Measurements from ENCODE around the gene IMMP2L. TPM values are rescaled to one million over a fixed set of nuclear protein-coding genes. Genes with fewer than 3 reads are reported as not detected.
"Not testable (repeated sequence)": the region's sequence is repeated elsewhere in the genome, so short reads cannot be mapped to it uniquely, and the experiment has no call there.

The IMMP2L gene
- total RNA-seq, 1 experiment from 2014 or later, result 13.6 TPM

- H3K27ac Mint-ChIP-seq; ATAC-seq; H3K27me3 Mint-ChIP-seq (ENCODE audit: low read depth); CTCF ChIA-PET; POLR2A ChIA-PET; H3K4me3 Mint-ChIP-seq; DNase-seq (ENCODE audit: low spot score); H3K4me1 Mint-ChIP-seq: not testable (repeated sequence)
- Mint-ChIP-seq H3K36me3 (peaks cover 11% of the 10 kb centered on the region), H3K9me3 (peaks cover 28% of the 10 kb centered on the region)
Measured at GRCh38 chr7:110936665-110937064, 625.6 kb downstream of the IMMP2L start.

- Mint-ChIP-seq H3K9me3 (peaks cover 7% of the 10 kb centered on the region), H3K27ac (no peak overlapping the region), H3K4me1 (peaks cover 3% of the 10 kb centered on the region; the same call in 1 of the 2 replicates), H3K36me3 (peaks cover 7% of the 10 kb centered on the region), H3K4me3 (no peak overlapping the region), H3K27me3 (ENCODE audit: low read depth) (peaks cover 2% of the 10 kb centered on the region; the same call in 1 of the 2 replicates)
- no peak for DNase-seq (ENCODE audit: low spot score)
- ChIA-PET CTCF (no interaction called here), POLR2A (interaction anchor here (0.5 kb wide), 1 partner anchor 556 kb away, joined by 3 read pairs; no protein-coding TSS in a partner anchor)
- TF ChIP-seq AR (CRISPR knock-in tag; IDR thresholded peaks at IDR 0.05), result no peak
- no peak for TF ChIP-seq CTCF (IDR thresholded peaks at IDR 0.05)
- no peak for TF ChIP-seq SMAD3 (CRISPR knock-in tag; IDR thresholded peaks at IDR 0.05; ENCODE audit: borderline replicate concordance)
- no peak for TF ChIP-seq USF2 (CRISPR knock-in tag; IDR thresholded peaks at IDR 0.05)
- TF ChIP-seq TCF7 (CRISPR knock-in tag; IDR thresholded peaks at IDR 0.05; ENCODE audit: low read depth), result no peak
- TF ChIP-seq JUN (CRISPR knock-in tag; IDR thresholded peaks at IDR 0.05), result no peak
- TF ChIP-seq NR3C1 (CRISPR knock-in tag; conservative IDR thresholded peaks at IDR 0.05; ENCODE audit: low read depth), result no peak
- no peak for TF ChIP-seq ZBTB43 (CRISPR knock-in tag; IDR thresholded peaks at IDR 0.05)
- no peak for TF ChIP-seq ARID4B (CRISPR knock-in tag; IDR thresholded peaks at IDR 0.05; ENCODE audit: borderline replicate concordance)
- no peak for TF ChIP-seq FOXK1 (CRISPR knock-in tag; IDR thresholded peaks at IDR 0.05)
- no peak for ATAC-seq
Measured at GRCh38 chr7:110929480-110930249, 632.6 kb downstream of the IMMP2L start.

Measured in WTC11 (cell line).